Activated CD4-positive, alpha-beta T cell treated with anti-CD3 and anti-CD28 coated beads for 36 hours (primary cell): Measurements from ENCODE around the gene INPP5D. TPM values are rescaled to one million over a fixed set of nuclear protein-coding genes. Genes with fewer than 3 reads are reported as not detected.

Source experiments
- ATAC-seq: fragments of 200-7000 bp; cut with Tn5 transposase; one replicate; pipeline ENCODE4 v1.10.0; 2021; ENCODE audit warnings: mild to moderate bottlenecking, moderate library complexity
- CTCF ChIA-PET: fragments of 350-600 bp; sonication (Branson Sonifier 250); formaldehyde crosslinking; loops from one replicate; lab custom pipeline; 2021; ENCODE audit warnings: antibody characterized with exemption; lab: Charles Lee
- POLR2A ChIA-PET: fragments of 350-600 bp; sonication (Branson Sonifier 250); formaldehyde crosslinking; loops from one replicate; lab custom pipeline; 2021; ENCODE audit warnings: antibody characterized with exemption, inconsistent platforms; lab: Charles Lee
- DNase-seq: peaks from one replicate; pipeline ENCODE4 v3.0.0-alpha.2; 2020
- H3K27ac Mint-ChIP-seq: one replicate; pipeline ENCODE4 v1.8.0; 2021; ENCODE audit warnings: mixed read lengths
- H3K27me3 Mint-ChIP-seq: one replicate; pipeline ENCODE4 v1.8.0; 2021; ENCODE audit warnings: mixed read lengths
- H3K36me3 Mint-ChIP-seq: one replicate; pipeline ENCODE4 v1.8.0; 2021; ENCODE audit warnings: low read depth, mixed read lengths
- H3K4me1 Mint-ChIP-seq: one replicate; pipeline ENCODE4 v1.8.0; 2021; ENCODE audit warnings: mixed read lengths
- H3K4me3 Mint-ChIP-seq: one replicate; pipeline ENCODE4 v1.8.0; 2021; ENCODE audit warnings: mild to moderate bottlenecking, moderate library complexity, mixed read lengths
- H3K9me3 Mint-ChIP-seq: one replicate; pipeline ENCODE4 v1.8.0; 2021; ENCODE audit warnings: low read depth, mixed read lengths
- intact Hi-C, 2 experiments: fragments of 100-400 bp; cut with DNase I in 1 of 2; cut with micrococcal nuclease in 1 of 2; formaldehyde crosslinking; loops; one replicate each; pipeline versions ENCODE4 v1.14.2 to v1.15.1; 2022 to 2024; cut with DNase I, micrococcal nuclease
- total RNA-seq, 2 experiments: library from RNA; stranded (reverse); gene quantifications; one replicate each; pipeline ENCODE4 v1.2.3, GENCODE V29; 2021

INPP5D gene
- total RNA-seq, 2 experiments from 2014 or later, result 40.5 to 53.4 TPM

DNA sequence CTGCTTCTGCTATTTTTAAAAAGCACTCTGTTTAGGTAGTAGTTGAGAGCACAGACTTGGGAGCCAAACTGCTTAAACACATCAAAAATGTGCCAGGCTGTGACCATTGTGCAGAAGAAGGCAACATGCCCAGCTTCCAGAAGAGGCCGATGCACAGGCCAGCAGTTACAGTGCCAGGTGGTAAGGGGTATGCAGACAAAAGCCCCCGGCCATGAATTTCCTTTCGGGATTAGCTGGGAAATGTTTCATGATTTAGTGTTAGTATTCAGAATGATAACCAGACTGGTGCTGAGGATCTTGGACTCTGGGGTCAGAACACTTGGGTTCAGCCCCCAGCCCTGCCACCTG lies 151.4 kb downstream of the INPP5D start:
- H3K36me3 Mint-ChIP-seq, result no peaks in the 10 kb centered on the region
- H3K27ac Mint-ChIP-seq, result no peak overlapping the region
- H3K4me1 Mint-ChIP-seq, result peaks cover 7% of the 10 kb centered on the region
- no peak overlapping the region for H3K4me3 Mint-ChIP-seq
- ChIA-PET CTCF (no interaction called here), POLR2A (no interaction called here)
- H3K27me3 Mint-ChIP-seq, result no peaks in the 10 kb centered on the region
- no peak for ATAC-seq
- no peak for DNase-seq
- H3K9me3 Mint-ChIP-seq, result no peaks in the 10 kb centered on the region
- intact Hi-C loops, result no loop called here

DNA sequence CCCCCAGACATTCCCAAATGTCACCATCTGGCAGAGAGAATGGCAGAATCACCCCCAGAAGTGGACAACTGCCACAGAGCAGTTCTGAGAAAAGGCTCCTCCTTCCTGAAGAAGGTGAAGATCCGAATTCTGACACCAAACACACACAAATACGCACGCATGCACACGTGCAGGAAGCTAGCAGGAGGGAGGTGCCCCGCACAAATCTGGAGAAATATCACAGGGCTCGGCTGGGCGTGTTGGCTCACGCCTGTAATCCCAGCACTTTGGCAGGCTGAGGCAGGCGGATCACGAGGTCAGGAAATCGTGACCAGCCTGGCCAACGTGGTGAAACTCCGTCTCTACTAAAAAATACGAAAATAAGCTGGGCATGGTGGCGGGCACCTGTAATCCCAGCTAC lies 152.9 kb downstream of the INPP5D start:
- no peak for ATAC-seq

DNA sequence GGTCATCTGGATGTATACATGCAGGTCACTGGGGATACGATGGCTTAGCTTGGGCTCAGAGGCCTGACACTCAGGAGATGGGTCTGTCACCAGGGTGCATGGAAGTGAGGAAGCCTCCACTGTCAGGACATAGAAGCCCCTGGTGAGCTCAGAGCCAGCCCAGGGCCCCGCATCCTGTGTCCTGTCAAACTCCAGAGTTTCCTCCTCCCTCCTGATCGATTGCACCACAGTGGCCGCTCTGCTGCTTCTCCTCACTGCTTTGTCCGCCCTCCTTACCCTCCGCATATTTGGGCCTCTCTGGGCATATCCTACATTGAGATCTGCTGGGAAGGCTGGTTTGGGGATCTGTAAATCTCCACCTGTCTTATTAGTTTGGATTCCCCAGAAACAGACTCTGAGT lies 153.8 kb downstream of the INPP5D start:
- Mint-ChIP-seq H3K27ac (no peak overlapping the region), H3K4me1 (peaks cover 6% of the 10 kb centered on the region)
- no peak for DNase-seq

More for the DNA sequence above, 152.9 kb downstream of the INPP5D start:
- intact Hi-C loops, result no loop called here
- ChIA-PET POLR2A (no interaction called here), CTCF (no interaction called here)
- no peaks in the 10 kb centered on the region for H3K9me3 Mint-ChIP-seq
- peaks cover 7% of the 10 kb centered on the region for H3K4me1 Mint-ChIP-seq
- H3K27me3 Mint-ChIP-seq, result no peaks in the 10 kb centered on the region
- no peak overlapping the region for H3K27ac Mint-ChIP-seq
- no peak for DNase-seq
- H3K36me3 Mint-ChIP-seq, result no peaks in the 10 kb centered on the region
- H3K4me3 Mint-ChIP-seq, result no peak overlapping the region

DNA sequence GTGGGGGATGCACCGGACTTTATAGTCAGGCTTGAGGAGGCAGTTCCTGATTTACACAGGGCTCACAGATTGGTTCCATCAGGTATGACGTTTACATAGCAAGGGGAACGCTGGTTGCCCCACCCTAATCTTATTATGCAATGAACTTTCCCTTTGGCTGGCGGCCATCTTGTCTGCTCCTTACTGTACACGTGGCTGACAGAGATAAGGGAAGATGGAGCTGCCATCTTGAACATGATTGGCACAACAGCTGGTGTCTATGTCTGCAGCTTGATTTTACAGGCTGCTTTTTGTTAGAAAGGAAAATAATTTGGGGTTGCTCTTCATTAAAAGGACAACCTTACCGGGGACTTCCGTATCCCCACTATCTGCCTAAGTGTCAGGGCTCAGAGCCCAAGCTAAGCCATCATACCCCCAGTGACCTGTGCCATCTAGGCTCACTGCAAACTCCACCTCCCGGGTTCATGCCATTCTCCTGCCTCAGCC lies 157.8 kb downstream of the INPP5D start:
- ATAC-seq (no peak), DNase-seq (no peak)
- no peak overlapping the region for H3K27ac Mint-ChIP-seq
- no peaks in the 10 kb centered on the region for H3K9me3 Mint-ChIP-seq
- ChIA-PET POLR2A (no interaction called here), CTCF (interaction anchor here (0.6 kb wide), 1 partner anchor 47 kb away, joined by 3 read pairs; no protein-coding TSS in a partner anchor)
- no peaks in the 10 kb centered on the region for H3K36me3 Mint-ChIP-seq
- H3K27me3 Mint-ChIP-seq, result no peaks in the 10 kb centered on the region
- no peak overlapping the region for H3K4me3 Mint-ChIP-seq
- H3K4me1 Mint-ChIP-seq, result no peaks in the 10 kb centered on the region
- intact Hi-C loops, result no loop called here

More for the DNA sequence above, 153.8 kb downstream of the INPP5D start:
- no peaks in the 10 kb centered on the region for H3K36me3 Mint-ChIP-seq
- intact Hi-C loops, result no loop called here
- no peaks in the 10 kb centered on the region for H3K9me3 Mint-ChIP-seq
- ATAC-seq, result no peak
- POLR2A ChIA-PET, result no interaction called here
- no peaks in the 10 kb centered on the region for H3K27me3 Mint-ChIP-seq
- H3K4me3 Mint-ChIP-seq, result no peak overlapping the region
- CTCF ChIA-PET, result no interaction called here

DNA sequence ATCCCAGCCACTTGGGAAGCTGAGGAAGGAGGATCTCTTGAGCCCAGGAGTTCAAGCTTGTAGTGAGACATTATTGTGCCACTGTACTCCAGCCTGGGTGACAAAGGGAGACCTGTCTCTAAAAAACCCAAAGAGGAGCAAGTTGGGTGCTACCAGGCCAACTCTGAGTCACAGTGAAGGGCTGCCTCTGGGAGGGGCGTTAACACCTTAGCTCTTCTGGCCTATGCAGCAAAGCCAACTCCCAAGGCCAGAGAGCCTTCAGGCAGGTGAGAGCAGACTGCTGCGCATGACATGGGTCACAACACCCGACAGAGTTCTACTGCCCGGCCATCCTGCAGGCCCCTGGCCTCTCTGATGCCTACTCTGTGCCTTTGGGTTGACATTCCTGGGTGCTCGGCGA lies 158.7 kb downstream of the INPP5D start:
- Mint-ChIP-seq H3K4me1 (no peaks in the 10 kb centered on the region), H3K36me3 (no peaks in the 10 kb centered on the region), H3K9me3 (no peaks in the 10 kb centered on the region), H3K27ac (no peak overlapping the region), H3K4me3 (no peak overlapping the region), H3K27me3 (no peaks in the 10 kb centered on the region)
- ATAC-seq (no peak), DNase-seq (no peak)
- intact Hi-C loops, result no loop called here
- ChIA-PET POLR2A (no interaction called here), CTCF (no interaction called here)

DNA sequence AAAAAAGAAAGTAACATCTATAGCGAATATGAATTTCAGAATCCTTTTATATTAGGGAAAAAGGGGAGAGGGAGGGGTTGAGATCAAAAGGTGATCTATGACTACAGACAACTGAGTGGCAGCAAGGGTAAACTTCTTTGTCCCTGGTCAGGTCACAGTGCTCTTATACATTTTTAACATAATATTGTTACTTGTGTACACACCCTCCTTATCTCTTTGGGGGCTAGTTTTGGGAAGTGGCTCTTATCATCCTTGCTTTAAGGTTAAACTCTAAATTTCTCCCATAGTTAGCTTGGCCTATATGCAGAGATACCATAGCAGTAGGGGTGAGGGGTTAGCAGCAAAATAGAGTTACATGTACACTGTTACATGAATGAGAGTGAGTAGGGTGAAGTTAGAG lies 159.7 kb downstream of the INPP5D start:
- no peaks in the 10 kb centered on the region for H3K27me3 Mint-ChIP-seq
- no peak overlapping the region for H3K27ac Mint-ChIP-seq
- intact Hi-C loops, result no loop called here
- H3K36me3 Mint-ChIP-seq, result no peaks in the 10 kb centered on the region
- ChIA-PET POLR2A (no interaction called here), CTCF (no interaction called here)
- DNase-seq (no peak), ATAC-seq (no peak)
- H3K4me1 Mint-ChIP-seq, result no peaks in the 10 kb centered on the region
- no peak overlapping the region for H3K4me3 Mint-ChIP-seq
- no peaks in the 10 kb centered on the region for H3K9me3 Mint-ChIP-seq

DNA sequence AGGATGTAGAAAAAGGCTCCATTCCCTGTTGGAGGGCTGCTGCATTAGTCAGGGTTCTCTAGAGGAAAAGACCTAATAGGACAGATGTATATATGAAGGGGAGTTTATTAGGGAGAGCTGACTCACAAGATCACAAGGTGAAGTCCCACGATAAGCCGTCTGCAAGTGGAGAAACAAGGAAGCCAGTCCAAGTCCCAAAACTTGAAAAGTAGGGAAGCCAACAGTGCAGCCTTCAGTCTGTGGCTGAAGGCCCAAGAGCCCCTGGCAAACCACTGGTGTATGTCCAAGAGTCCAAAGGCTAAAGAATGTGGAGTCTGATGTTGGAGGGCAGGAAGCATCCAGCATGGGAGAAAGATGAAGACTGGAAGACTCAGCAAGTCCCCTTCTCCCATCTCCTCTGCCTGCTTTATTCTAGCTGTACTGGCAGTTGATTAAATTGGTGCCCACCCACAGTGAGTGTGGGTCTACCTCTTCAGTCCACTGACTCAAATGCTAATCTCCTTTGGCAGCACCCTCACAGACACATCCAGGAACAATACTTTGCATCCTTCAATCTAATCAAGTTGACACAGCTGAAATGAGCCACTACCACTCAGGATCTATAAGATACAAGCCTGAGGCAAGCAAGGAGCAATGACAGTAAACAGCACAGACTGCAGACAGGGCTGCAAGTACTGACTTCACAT lies 161.4 kb downstream of the INPP5D start:
- no peak for ATAC-seq
- POLR2A ChIA-PET, result no interaction called here
- H3K27ac Mint-ChIP-seq, result no peak overlapping the region
- no peak overlapping the region for H3K4me3 Mint-ChIP-seq
- DNase-seq, result no peak
- intact Hi-C loops, result no loop called here
- no peaks in the 10 kb centered on the region for H3K9me3 Mint-ChIP-seq
- peaks cover 8% of the 10 kb centered on the region for H3K4me1 Mint-ChIP-seq
- H3K27me3 Mint-ChIP-seq, result no peaks in the 10 kb centered on the region
- CTCF ChIA-PET, result no interaction called here
- no peaks in the 10 kb centered on the region for H3K36me3 Mint-ChIP-seq

DNA sequence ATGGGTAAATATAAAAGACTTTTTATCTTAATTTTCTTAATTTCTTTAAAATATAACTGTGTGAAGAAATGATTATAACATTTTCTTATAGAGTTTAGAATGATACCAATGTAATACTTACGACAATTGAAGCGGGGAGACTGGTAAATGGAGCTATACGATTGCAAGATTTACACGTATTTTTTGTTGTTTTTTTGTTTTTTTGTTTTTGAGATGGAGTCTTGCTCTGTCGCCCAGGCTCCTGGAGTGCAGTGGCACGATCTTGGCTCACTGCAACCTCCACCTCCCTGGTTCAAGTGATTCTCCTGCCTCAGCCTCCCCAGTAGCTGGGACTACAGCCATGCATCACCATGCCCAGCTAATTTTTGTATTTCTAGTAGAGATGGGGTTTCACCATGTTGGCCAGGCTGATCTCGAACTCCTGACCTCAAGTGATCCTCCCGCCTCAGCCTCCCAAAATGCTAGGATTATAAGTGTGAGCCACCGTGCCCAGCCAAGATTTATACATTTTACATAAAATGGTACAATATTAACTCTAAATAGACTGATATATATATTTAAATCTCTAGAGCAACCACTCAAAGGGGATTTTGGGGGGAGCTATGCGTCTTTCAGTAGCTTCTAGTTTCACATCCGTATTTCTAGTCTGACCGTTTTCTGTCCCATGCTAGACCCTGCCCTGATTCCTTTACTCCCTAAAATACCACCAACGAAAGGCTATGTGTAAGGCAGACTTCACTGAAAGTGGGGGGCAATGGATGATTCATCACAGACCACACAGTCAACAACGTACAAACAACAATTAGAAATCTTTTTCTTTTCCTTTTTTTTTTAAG lies 163.1 kb downstream of the INPP5D start:
- Mint-ChIP-seq H3K27me3 (no peaks in the 10 kb centered on the region), H3K9me3 (no peaks in the 10 kb centered on the region), H3K36me3 (no peaks in the 10 kb centered on the region), H3K4me1 (peaks cover 8% of the 10 kb centered on the region), H3K27ac (no peak overlapping the region), H3K4me3 (no peak overlapping the region)
- ChIA-PET POLR2A (no interaction called here), CTCF (interaction anchor here (0.6 to 2.2 kb wide), 2 partner anchors 11 to 127 kb away, joined by 3 to 7 read pairs; no protein-coding TSS in a partner anchor)
- ATAC-seq (no peak), DNase-seq (no peak)
- intact Hi-C loops, result no loop called here

DNA sequence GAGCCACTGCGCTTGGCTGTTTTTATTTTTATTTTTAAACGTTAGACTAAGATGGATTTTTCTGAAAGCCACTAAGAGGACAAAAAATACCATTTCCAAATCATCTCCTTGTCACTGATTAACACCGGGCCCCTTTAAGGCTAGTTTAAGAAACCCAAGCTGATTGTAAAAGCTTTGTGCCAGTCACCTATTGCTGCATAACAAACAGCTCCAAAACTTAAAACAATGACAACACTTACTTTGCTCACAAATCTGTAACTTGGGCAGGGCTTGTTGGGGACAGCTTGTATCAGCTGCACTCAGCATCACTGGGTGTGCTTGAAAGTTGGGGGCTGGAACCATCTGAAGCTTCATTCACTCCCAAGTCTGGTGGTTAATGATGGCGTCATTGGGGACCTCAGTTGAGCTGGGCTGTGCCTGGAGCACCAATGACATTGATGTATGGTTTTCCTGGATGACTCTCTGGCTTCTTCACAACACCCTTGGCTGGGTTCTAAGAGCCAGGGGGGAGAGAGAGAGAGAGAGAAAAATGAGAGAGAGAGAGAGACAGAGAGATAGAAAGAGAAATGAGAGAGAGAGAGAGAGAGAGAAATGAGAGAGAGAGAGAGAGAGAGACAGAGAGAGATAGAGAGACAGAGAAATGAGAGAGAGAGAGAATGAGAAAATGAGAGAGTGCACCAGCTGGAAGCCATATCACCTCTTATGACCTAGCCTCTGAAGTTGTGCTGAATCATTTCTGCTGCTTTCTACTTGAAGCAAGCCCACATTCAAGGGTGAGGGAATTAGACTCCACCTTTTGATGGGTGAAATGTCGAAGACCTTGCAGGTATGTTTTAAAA lies 165.3 kb downstream of the INPP5D start:
- Mint-ChIP-seq H3K36me3 (no peaks in the 10 kb centered on the region), H3K9me3 (no peaks in the 10 kb centered on the region), H3K4me3 (no peak overlapping the region), H3K27me3 (no peaks in the 10 kb centered on the region), H3K4me1 (peaks cover 13% of the 10 kb centered on the region), H3K27ac (no peak overlapping the region)
- ChIA-PET CTCF (interaction anchor here (0.6 to 2.2 kb wide), 4 partner anchors 9 to 598 kb away, joined by 3 to 7 read pairs (median 3); partner anchors contain the start of gene ATG16L1), POLR2A (no interaction called here)
- intact Hi-C loops, result no loop called here
- DNase-seq (no peak), ATAC-seq (peak; percentile 45)

DNA sequence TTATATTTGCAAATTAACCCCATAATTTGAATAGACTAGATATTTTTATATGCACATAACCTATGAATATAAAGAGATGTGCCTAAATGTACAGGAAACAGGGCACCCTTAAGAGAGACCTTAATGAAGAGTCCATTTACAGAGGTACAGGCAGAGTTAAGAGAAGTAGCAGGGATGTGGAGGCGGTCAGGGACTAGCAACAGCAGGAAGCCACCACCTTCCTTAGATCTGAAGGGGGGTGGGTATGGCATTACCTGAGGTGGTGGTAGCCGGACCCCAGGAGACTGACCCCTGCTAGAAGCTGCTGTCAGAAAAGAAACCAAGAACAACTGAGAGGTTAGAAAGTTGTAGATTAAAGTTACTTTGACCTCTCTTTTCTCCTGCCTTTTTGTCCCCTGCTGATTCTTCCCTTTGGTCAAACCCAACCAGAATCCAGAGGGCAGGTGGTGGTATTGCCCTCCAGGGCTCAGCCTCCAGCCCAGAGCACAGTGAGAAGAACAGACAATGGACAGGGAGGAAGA lies 166.4 kb downstream of the INPP5D start:
- POLR2A ChIA-PET, result no interaction called here
- H3K4me3 Mint-ChIP-seq, result no peak overlapping the region
- H3K36me3 Mint-ChIP-seq, result no peaks in the 10 kb centered on the region
- H3K27ac Mint-ChIP-seq, result no peak overlapping the region
- no peaks in the 10 kb centered on the region for H3K9me3 Mint-ChIP-seq
- CTCF ChIA-PET, result no interaction called here
- no peak for ATAC-seq
- no peaks in the 10 kb centered on the region for H3K27me3 Mint-ChIP-seq
- intact Hi-C loops, result no loop called here
- peaks cover 18% of the 10 kb centered on the region for H3K4me1 Mint-ChIP-seq
- no peak for DNase-seq

DNA sequence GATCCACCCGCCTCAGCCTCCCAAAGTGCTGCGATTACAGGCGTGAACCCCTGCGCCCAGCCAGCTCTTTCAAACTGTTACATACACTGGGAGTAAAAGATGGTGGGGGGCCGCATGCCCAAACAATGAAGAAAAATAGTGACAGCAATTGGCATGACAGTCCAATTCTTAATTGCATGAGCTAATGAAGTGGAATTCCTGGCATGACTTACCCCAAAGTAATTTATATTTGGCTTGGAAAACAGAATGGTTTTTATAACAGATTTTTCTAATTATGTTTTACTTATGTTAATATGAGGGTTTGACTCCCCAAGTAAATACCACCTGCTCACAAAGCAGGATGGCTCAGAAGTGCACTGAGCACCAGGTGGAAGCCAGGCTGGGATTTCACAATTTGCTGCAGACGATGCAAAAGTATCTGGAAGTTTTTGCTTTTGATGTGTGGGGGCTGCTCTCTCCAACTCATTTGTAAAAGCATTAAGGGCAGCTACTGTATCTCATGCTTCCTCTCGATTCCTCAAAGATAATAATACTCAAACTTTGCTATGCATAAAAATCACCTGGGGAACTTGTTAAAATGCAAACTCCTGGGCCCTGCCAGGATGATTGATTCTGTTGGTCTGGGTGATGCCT lies 167.3 kb downstream of the INPP5D start:
- no peak for ATAC-seq
- Mint-ChIP-seq H3K27me3 (no peaks in the 10 kb centered on the region), H3K9me3 (no peaks in the 10 kb centered on the region), H3K4me1 (peaks cover 18% of the 10 kb centered on the region), H3K27ac (no peak overlapping the region), H3K4me3 (no peak overlapping the region), H3K36me3 (no peaks in the 10 kb centered on the region)
- no peak for DNase-seq
- intact Hi-C loops, result no loop called here
- ChIA-PET POLR2A (no interaction called here), CTCF (interaction anchor here (0.8 to 1.5 kb wide), 2 partner anchors 23 to 173 kb away, joined by 3 to 4 read pairs; no protein-coding TSS in a partner anchor)
